HCT116 (cell line): ENCODE data around the gene SSTR3.

Experiments used
- CEBPB ChIP-seq: IDR thresholded peaks from 2 replicates; pipeline ENCODE4 v1.6.1; 2012; ENCODE audit warnings: low read depth
- EZH2 ChIP-seq: fragments of 200-600 bp; sonication (generic); IDR thresholded peaks from 2 replicates; pipeline ENCODE4 v1.6.1; 2017; ENCODE audit warnings: antibody characterized with exemption, mixed run types
- FOSL1 ChIP-seq: IDR thresholded peaks from 2 replicates; pipeline ENCODE4 v1.6.1; 2012; ENCODE audit warnings: low read depth
- JUND ChIP-seq: IDR thresholded peaks from 2 replicates; pipeline ENCODE4 v1.6.1; 2012
- POLR2A ChIP-seq: IDR thresholded peaks from 2 replicates; pipeline ENCODE4 v1.7.0; 2011; ENCODE audit warnings: borderline replicate concordance; ENCODE audit not compliant: insufficient read depth, insufficient read length; ENCODE audit errors: extremely low read depth
- POLR2AphosphoS5 ChIP-seq: IDR thresholded peaks from 2 replicates; pipeline ENCODE4 v1.6.1; 2011; ENCODE audit warnings: mild to moderate bottlenecking, low read depth, low read length, moderate library complexity
- REST ChIP-seq: IDR thresholded peaks from 2 replicates; pipeline ENCODE4 v1.6.1; 2012; ENCODE audit warnings: low read depth
- SP1 ChIP-seq: IDR thresholded peaks from 2 replicates; pipeline ENCODE4 v1.6.1; 2012; ENCODE audit warnings: low read depth
- TCF7L2 ChIP-seq: IDR thresholded peaks from 2 replicates; pipeline ENCODE4 v1.7.0; 2011; ENCODE audit warnings: borderline replicate concordance, inconsistent platforms; ENCODE audit not compliant: insufficient read depth, insufficient read length; ENCODE audit errors: extremely low read depth
- TF ChIP-seq, protein P1 (sequence below), 3 experiments: fragments of 200-600 bp in 1 of 3; sonication (generic) in 1 of 3; IDR thresholded peaks in 2 of 3; conservative IDR thresholded peaks in 1 of 3; 2 replicates each; pipeline ENCODE4 v1.5.1; 2012 to 2017; ENCODE audit warnings: low read depth in 2 of 3, low read length in 2 of 3, antibody characterized with exemption in 1 of 3, borderline replicate concordance in 1 of 3, control low read depth in 1 of 3, mild to moderate bottlenecking in 1 of 3, mixed read lengths in 1 of 3, mixed run types in 1 of 3, moderate library complexity in 1 of 3; ENCODE audit not compliant: insufficient read depth in 1 of 3
- TF ChIP-seq, protein P2 (sequence below): IDR thresholded peaks from 2 replicates; pipeline ENCODE4 v1.6.1; 2012

- TF ChIP-seq, protein P1, sequence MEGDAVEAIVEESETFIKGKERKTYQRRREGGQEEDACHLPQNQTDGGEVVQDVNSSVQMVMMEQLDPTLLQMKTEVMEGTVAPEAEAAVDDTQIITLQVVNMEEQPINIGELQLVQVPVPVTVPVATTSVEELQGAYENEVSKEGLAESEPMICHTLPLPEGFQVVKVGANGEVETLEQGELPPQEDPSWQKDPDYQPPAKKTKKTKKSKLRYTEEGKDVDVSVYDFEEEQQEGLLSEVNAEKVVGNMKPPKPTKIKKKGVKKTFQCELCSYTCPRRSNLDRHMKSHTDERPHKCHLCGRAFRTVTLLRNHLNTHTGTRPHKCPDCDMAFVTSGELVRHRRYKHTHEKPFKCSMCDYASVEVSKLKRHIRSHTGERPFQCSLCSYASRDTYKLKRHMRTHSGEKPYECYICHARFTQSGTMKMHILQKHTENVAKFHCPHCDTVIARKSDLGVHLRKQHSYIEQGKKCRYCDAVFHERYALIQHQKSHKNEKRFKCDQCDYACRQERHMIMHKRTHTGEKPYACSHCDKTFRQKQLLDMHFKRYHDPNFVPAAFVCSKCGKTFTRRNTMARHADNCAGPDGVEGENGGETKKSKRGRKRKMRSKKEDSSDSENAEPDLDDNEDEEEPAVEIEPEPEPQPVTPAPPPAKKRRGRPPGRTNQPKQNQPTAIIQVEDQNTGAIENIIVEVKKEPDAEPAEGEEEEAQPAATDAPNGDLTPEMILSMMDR (IDR thresholded peaks at IDR 0.05 in 2 of 3, conservative IDR thresholded peaks at IDR 0.05 in 1 of 3; ENCODE audit: borderline replicate concordance in 1 of 3, insufficient read depth in 1 of 3, low read depth in 2 of 3, low read length in 2 of 3), result peak; percentile 92 to 94 (median 93)
- TF ChIP-seq POLR2A (no peak), REST (no peak), CEBPB (no peak), EZH2 (no peak), SP1 (no peak), TCF7L2 (no peak), FOSL1 (no peak), JUND (no peak), POLR2AphosphoS5 (no peak)
- TF ChIP-seq, protein P2, sequence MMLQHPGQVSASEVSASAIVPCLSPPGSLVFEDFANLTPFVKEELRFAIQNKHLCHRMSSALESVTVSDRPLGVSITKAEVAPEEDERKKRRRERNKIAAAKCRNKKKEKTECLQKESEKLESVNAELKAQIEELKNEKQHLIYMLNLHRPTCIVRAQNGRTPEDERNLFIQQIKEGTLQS, result no peak
Measured at GRCh38 chr22:37166675-37167066, 45.6 kb downstream of the SSTR3 start.
